Fibroblast of mammary gland (primary cell): ENCODE measurements around the gene PSMB4.
"Not testable (repeated sequence)": the region's sequence is repeated elsewhere in the genome, so short reads cannot be mapped to it uniquely, and the experiment has no call there.

Source experiments
- DNase-seq: peaks from one replicate; pipeline ENCODE4 v3.0.0-alpha.2; 2010; ENCODE audit warnings: low read depth
- H3K4me3 ChIP-seq: 2 replicates; pipeline ENCODE4 v1.5.1; 2011; ENCODE audit warnings: low read depth, mild to moderate bottlenecking, low read length, moderate library complexity; ENCODE audit not compliant: control insufficient read depth
- CTCF ChIP-seq: conservative IDR thresholded peaks from 2 replicates; pipeline ENCODE4 v1.5.1; 2011; ENCODE audit warnings: low read depth, low read length, inconsistent platforms; ENCODE audit not compliant: control insufficient read depth, insufficient read depth

The PSMB4 gene

GRCh38 chr1:151391079-151391563 lies 8.3 kb upstream of the PSMB4 start:
- DNase-seq = no peak
- no peak for TF ChIP-seq CTCF
- H3K4me3 ChIP-seq = no peak overlapping the region

- no peak for TF ChIP-seq CTCF
- no peak overlapping the region for H3K4me3 ChIP-seq
- DNase-seq = no peak
Observed at GRCh38 chr1:151393583-151393982, 5.8 kb upstream of the PSMB4 start.

- H3K4me3 ChIP-seq = not testable (repeated sequence)
- peak; percentile 37 for DNase-seq
Observed at GRCh38 chr1:151396265-151396664, 3.1 kb upstream of the PSMB4 start.

- DNase-seq = peak; percentile 10
Observed at GRCh38 chr1:151401125-151401788, 1.9 kb downstream of the PSMB4 start.

GRCh38 chr1:151401860-151402259 lies 2.5 kb downstream of the PSMB4 start:
- TF ChIP-seq CTCF = no peak
- no peak overlapping the region for H3K4me3 ChIP-seq
- DNase-seq = no peak

More at GRCh38 chr1:151401125-151401788, 1.9 kb downstream of the PSMB4 start:
- TF ChIP-seq CTCF = no peak
- no peak overlapping the region for H3K4me3 ChIP-seq

GRCh38 chr1:151402764-151403163 lies 3.4 kb downstream of the PSMB4 start:
- no peak overlapping the region for H3K4me3 ChIP-seq
- TF ChIP-seq CTCF = no peak
- DNase-seq = no peak

- no peak for TF ChIP-seq CTCF
- no peak for DNase-seq
- H3K4me3 ChIP-seq = no peak overlapping the region
Observed at GRCh38 chr1:151403612-151404011, 4.2 kb downstream of the PSMB4 start.
